ENCODE measurements around the gene GALT.

The GALT gene

DNA sequence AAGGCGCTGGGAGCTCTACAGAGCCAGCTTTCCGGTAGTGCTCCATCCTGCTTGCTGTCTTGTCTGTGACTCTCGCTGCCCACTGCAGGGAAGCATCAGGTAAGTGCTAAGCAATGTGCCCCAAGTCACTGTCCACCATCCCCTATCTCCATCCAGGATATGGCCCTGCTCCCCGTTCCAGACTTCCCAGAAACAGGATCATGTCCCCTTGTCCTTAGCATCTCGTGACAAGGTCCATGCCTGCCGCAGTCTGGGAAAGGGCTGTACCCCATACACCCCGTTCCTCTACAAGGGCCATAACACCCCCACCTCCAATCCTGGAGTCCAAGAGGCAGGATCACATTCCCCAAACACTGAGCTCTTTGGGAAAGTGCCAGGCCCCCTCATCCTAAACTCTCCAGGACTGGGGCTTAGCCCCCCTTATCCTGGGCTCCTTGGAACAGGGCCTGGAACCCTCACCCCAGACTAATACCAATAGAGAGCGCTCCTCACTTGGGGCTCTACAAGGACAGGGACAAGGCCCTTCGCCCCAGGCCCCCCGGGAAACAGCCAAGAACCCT lies 35.1 kb upstream of the GALT start:
- H3K9ac ChIP-seq (ENCODE audit: low read depth in 1 of 2, low read length in 2 of 2) = peak overlapping the region; percentile 97 to 98
- peaks cover 8 to 28% of the 10 kb centered on the region in 2 donors for H3K36me3 ChIP-seq (ENCODE audit: control insufficient read depth in 1 of 2, insufficient read depth in 2 of 2, low read length in 2 of 2)
- no peaks in the 10 kb centered on the region for H3K27me3 ChIP-seq (ENCODE audit: control insufficient read depth in 1 of 2, insufficient read depth in 2 of 2, low read length in 2 of 2)
- no peak overlapping the region for H3K27ac ChIP-seq (ENCODE audit: low read depth, low read length)
- H3K4me3 ChIP-seq (ENCODE audit: low read depth in 1 of 2, low read length in 2 of 2) = peak overlapping the region; percentile 87 to 96
- H3K9me3 ChIP-seq (ENCODE audit: control insufficient read depth in 1 of 2, low read length in 2 of 2) = no peaks in the 10 kb centered on the region
- H3K4me1 ChIP-seq (ENCODE audit: control insufficient read depth in 1 of 2, insufficient read depth in 2 of 2, low read length in 2 of 2) = peaks cover 33 to 36% of the 10 kb centered on the region in 2 donors

DNA sequence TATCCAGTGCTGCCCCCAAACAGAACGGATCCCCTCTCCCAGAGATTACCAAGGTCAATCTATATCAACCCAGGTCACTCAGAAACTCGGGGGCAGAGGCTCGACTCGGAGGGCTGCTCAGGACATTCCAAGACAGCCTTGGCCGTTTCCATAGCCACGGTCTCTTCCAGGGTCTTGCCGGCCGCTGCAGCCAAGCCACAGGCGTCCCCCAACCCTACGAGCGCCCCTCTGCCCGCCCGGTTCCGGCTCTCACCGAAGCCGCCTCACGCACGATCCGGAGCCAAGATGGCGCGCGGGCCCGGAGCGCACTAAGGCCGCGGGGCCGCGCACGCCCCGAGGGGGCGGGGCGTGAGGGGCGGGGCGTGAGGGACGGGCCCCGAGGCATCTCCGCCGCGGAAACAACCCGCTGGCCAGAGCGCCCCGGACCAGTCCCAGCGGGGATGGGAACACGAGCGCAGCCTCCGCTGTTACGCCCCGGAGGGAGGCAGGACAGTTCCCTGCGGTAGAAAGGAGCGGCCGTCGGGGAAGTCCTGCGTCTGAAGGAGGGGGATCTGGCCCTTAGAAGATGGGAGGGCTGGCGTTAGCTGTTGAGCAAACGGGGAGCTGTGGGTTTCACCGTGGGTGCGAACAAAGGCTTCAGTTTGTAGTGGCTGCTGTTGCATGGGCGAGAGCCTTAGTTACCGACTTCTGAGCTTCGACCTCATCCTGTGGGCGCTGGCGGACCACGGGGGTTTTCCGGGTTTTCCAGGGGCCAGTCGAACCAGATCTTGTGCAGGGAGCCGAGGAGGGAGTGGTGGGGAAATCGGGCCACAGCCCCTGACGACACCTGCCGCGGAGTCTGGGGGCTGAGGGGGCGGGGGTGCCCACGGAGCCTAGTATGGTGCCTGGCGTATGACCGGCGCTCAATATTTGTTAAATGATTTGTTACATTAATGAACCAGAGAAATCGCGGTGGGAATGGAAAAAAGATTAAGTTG lies 34.4 kb upstream of the GALT start, which contains the start of gene RPP25L:
RPP25L (minus strand) TSS at position 287 of the 977 bp plus-strand sequence. CDS start 801 bp downstream, outside the sequence.
- H3K27ac ChIP-seq (ENCODE audit: low read depth, low read length) = no peak within 1 kb of the TSS
- H3K4me3 ChIP-seq (ENCODE audit: low read depth in 1 of 2, low read length in 2 of 2) = peak within 1 kb of the TSS; percentile 87 to 96
- H3K36me3 ChIP-seq (ENCODE audit: control insufficient read depth in 1 of 2, insufficient read depth in 2 of 2, low read length in 2 of 2) = peaks cover 13 to 35% of the 10 kb centered on the region in 2 donors
- no peaks in the 10 kb centered on the region for H3K27me3 ChIP-seq (ENCODE audit: control insufficient read depth in 1 of 2, insufficient read depth in 2 of 2, low read length in 2 of 2)
- peaks cover 30% of the 10 kb centered on the region in 2 donors for H3K4me1 ChIP-seq (ENCODE audit: control insufficient read depth in 1 of 2, insufficient read depth in 2 of 2, low read length in 2 of 2)
- H3K9me3 ChIP-seq (ENCODE audit: control insufficient read depth in 1 of 2, low read length in 2 of 2) = no peaks in the 10 kb centered on the region
- peak within 1 kb of the TSS; percentile 97 to 98 for H3K9ac ChIP-seq (ENCODE audit: low read depth in 1 of 2, low read length in 2 of 2)

DNA sequence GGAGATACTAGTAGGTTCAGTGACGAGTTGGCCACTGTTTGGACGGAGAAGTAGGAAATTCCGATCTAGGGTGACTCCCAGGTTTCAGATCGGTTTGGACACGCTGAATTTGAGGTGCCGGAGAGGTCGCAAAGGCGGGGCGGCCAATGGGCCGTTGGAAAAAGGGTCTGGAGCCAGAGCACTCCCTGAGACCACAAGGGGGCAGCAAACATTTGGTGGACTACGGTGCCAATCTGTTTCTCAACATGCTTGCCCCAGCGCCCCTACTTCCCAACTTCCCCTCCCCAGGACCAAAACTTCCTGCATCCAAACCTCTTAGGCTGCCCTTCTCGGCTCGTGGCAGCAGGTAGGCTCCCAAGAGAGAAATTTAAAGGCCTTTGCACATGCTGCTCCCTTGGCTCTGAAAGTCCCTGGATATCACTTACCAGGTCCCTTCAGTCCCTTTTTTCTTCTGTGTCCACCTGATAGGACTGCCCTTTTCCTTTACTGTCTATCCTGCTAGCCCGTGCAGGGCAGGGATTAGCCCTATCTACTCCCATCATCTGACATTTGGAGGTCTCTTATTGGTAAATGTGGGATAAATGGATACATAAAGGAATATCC lies 33.6 kb upstream of the GALT start:
- H3K36me3 ChIP-seq (ENCODE audit: control insufficient read depth in 1 of 2, insufficient read depth in 2 of 2, low read length in 2 of 2) = peaks cover 20 to 43% of the 10 kb centered on the region in 2 donors
- H3K4me1 ChIP-seq (ENCODE audit: control insufficient read depth in 1 of 2, insufficient read depth in 2 of 2, low read length in 2 of 2) = peaks cover 25 to 27% of the 10 kb centered on the region in 2 donors
- no peaks in the 10 kb centered on the region for H3K9me3 ChIP-seq (ENCODE audit: control insufficient read depth in 1 of 2, low read length in 2 of 2)
- H3K27ac ChIP-seq (ENCODE audit: low read depth, low read length) = no peak overlapping the region
- peak overlapping the region; percentile 87 to 96 for H3K4me3 ChIP-seq (ENCODE audit: low read depth in 1 of 2, low read length in 2 of 2)
- peak overlapping the region; percentile 97 to 98 for H3K9ac ChIP-seq (ENCODE audit: low read depth in 1 of 2, low read length in 2 of 2)
- H3K27me3 ChIP-seq (ENCODE audit: control insufficient read depth in 1 of 2, insufficient read depth in 2 of 2, low read length in 2 of 2) = no peaks in the 10 kb centered on the region

DNA sequence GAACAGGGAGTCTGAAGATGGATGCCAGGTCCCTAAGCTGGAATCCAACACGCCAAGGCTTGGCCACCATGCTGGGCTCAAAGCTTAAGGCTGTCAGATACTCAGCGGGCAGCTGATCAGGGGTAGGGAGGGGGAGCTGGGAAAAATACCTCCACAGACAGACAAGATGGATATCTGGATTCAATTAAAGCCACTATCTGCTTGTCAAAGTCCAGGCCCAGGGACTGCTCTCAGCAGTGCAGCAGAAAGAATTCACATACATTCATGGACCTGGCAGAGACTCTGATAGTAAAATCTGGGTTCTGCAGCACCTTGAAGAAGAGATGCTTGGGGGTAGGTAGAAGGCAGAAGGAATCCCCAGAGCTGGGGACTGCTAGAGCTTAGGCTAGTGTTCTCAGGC lies 31.3 kb upstream of the GALT start:
- Histone ChIP-seq H3K36me3 (ENCODE audit: control insufficient read depth in 1 of 2, insufficient read depth in 2 of 2, low read length in 2 of 2) (peaks cover 24 to 50% of the 10 kb centered on the region in 2 donors), H3K9me3 (ENCODE audit: control insufficient read depth in 1 of 2, low read length in 2 of 2) (no peaks in the 10 kb centered on the region), H3K27me3 (ENCODE audit: control insufficient read depth in 1 of 2, insufficient read depth in 2 of 2, low read length in 2 of 2) (no peaks in the 10 kb centered on the region), H3K9ac (ENCODE audit: low read depth in 1 of 2, low read length in 2 of 2) (no peak overlapping the region), H3K4me1 (ENCODE audit: control insufficient read depth in 1 of 2, insufficient read depth in 2 of 2, low read length in 2 of 2) (peaks cover 32 to 34% of the 10 kb centered on the region in 2 donors), H3K4me3 (ENCODE audit: low read depth in 1 of 2, low read length in 2 of 2) (no peak overlapping the region), H3K27ac (ENCODE audit: low read depth, low read length) (no peak overlapping the region)

DNA sequence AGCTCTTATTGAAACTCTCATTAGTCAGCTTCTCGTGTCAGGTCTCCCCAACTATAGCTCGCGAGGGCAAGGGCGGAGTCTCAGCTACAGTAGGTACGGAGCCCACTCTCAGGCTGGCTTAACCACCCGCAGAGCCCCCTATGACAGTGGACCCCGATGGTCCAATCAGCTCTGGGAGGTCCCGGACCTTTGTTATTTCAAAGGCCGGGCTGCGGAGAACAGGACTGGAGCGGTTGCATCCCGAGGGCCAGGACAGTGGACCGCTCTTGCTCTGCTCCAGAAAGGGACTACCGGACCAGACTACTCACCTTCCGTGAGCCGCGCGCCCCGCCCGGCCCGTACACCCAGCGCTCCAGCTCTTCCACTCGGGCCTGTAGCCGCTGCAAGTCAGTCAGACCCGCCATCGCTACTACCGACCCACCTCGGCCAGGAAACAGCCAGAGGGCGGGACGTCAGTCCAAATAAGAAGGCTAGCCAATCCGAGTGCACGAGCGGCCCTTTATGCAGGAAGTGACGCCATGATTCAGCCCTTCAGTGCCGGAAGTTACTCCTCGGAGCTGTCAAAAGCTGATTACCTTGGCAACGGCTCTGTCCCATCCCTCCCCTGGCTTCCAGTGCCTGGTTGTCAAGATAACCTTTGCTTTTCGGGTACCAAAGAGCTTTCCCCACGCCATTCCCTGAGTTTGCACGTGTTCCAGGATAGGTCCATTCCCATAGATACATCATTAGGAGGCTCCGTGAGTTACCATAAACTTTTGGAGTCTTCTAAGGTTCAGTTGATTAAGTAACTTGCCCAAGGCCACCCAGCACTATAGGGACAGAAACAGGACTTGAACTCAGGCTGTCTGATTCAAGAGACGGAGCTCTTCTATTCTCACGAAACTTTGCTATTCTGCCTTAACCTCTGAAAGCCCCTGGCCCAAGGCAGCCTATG lies 26.1 kb upstream of the GALT start, which contains the start of gene DCTN3:
DCTN3 (minus strand) TSS at position 435 of the 934 bp plus-strand sequence; CDS start at position 404, 31 bp downstream.
- Histone ChIP-seq H3K9me3 (ENCODE audit: control insufficient read depth in 1 of 2, low read length in 2 of 2) (no peaks in the 10 kb centered on the region), H3K27ac (ENCODE audit: low read depth, low read length) (no peak within 1 kb of the TSS), H3K36me3 (ENCODE audit: control insufficient read depth in 1 of 2, insufficient read depth in 2 of 2, low read length in 2 of 2) (peaks cover 17 to 30% of the 10 kb centered on the region in 2 donors), H3K4me3 (ENCODE audit: low read depth in 1 of 2, low read length in 2 of 2) (peak within 1 kb of the TSS; percentile 86 to 89), H3K4me1 (ENCODE audit: control insufficient read depth in 1 of 2, insufficient read depth in 2 of 2, low read length in 2 of 2) (peaks cover 13 to 14% of the 10 kb centered on the region in 2 donors), H3K9ac (ENCODE audit: low read depth in 1 of 2, low read length in 2 of 2) (peak within 1 kb of the TSS; percentile 58 to 77), H3K27me3 (ENCODE audit: control insufficient read depth in 1 of 2, insufficient read depth in 2 of 2, low read length in 2 of 2) (peaks cover 34 to 37% of the 10 kb centered on the region in 2 donors)

DNA sequence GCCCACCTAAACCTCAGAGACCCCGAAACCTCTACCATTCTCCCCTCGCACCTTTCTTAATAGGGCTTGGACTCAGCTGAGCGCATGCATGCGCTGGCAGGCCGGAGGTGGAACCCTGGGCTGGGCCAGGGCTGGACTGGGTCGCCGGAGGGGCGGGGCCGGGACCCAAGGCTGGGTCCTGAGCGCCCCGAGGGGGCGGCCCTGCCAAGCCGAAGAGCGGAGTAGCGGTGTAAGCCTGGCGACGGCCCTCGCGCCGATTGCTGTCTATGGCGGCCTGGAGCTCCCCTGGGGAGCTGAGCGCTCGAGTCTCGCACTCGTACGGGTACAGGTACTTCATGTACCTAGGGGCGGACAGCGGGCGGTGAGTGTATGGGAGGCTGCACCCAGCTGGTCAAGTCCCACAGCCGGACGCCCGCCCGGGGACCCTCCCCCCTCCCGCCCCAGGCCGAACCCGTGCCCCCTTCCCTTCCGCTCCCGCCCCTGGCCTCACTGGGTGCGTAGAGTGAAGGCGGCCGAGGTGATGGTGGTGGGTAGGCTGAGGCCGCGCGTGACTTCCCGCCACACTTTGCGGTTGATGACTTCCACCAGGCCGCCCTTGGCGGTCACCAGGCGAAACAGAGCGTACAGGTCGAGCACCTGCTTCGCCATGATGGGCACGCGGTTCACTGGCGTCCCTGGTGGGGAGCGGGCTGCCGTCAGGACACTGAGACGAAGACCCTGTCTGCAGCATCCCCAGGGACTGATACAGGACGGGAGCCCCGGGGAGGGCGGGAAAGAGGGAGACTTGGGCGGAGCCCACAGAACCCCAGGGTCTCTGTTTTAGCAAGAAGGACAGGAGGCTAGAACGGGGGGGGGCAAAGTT lies 22.9 kb upstream of the GALT start:
- H3K9me3 ChIP-seq (ENCODE audit: control insufficient read depth in 1 of 2, low read length in 2 of 2) = no peaks in the 10 kb centered on the region
- no peak overlapping the region for H3K27ac ChIP-seq (ENCODE audit: low read depth, low read length)
- H3K36me3 ChIP-seq (ENCODE audit: control insufficient read depth in 1 of 2, insufficient read depth in 2 of 2, low read length in 2 of 2) = no peaks in the 10 kb centered on the region
- peaks cover 18 to 19% of the 10 kb centered on the region in 2 donors for H3K4me1 ChIP-seq (ENCODE audit: control insufficient read depth in 1 of 2, insufficient read depth in 2 of 2, low read length in 2 of 2)
- H3K9ac ChIP-seq (ENCODE audit: low read depth in 1 of 2, low read length in 2 of 2) = no peak overlapping the region
- peaks cover 64 to 69% of the 10 kb centered on the region in 2 donors for H3K27me3 ChIP-seq (ENCODE audit: control insufficient read depth in 1 of 2, insufficient read depth in 2 of 2, low read length in 2 of 2)
- H3K4me3 ChIP-seq (ENCODE audit: low read depth in 1 of 2, low read length in 2 of 2) = no peak overlapping the region

DNA sequence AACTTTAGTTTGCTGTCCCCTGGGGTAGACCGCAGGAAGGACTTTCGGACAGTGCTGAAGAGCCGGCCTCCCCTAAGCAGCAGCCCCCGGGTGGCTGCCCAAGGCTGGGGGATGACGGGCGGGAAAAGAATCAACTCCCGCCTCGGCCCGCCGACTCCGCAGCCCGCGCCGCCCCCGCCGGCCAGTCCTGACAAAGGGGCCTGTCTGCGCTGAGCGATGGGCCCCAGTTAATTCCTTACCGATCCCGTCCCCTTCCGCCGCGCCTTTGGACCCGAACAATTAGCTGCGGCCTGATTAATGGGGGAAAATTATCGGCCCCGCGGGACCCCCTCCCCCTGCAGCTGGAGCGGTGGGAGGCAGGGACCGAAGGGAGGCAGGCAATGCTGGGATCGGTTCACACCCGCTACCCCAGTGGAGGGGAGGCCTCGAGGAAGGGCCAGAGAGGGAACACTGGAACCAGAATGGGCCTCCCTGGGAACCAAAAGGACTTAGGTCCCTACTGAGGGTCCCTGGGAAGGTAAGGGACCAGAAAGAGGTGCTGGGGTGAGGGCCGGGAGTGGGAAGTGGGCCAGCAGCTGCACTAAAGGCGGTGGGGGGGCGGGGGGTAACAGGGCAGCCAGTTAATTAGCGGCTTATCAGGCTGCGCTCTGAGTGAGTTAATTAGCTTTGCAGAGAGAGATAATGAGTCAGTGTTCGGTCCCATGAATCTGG lies 21.8 kb upstream of the GALT start:
- H3K9me3 ChIP-seq (ENCODE audit: control insufficient read depth in 1 of 2, low read length in 2 of 2) = no peaks in the 10 kb centered on the region
- peaks cover 71 to 75% of the 10 kb centered on the region in 2 donors for H3K27me3 ChIP-seq (ENCODE audit: control insufficient read depth in 1 of 2, insufficient read depth in 2 of 2, low read length in 2 of 2)
- no peak overlapping the region for H3K4me3 ChIP-seq (ENCODE audit: low read depth in 1 of 2, low read length in 2 of 2)
- H3K4me1 ChIP-seq (ENCODE audit: control insufficient read depth in 1 of 2, insufficient read depth in 2 of 2, low read length in 2 of 2) = peaks cover 14 to 18% of the 10 kb centered on the region in 2 donors
- no peak overlapping the region for H3K27ac ChIP-seq (ENCODE audit: low read depth, low read length)
- no peak overlapping the region for H3K9ac ChIP-seq (ENCODE audit: low read depth in 1 of 2, low read length in 2 of 2)
- no peaks in the 10 kb centered on the region for H3K36me3 ChIP-seq (ENCODE audit: control insufficient read depth in 1 of 2, insufficient read depth in 2 of 2, low read length in 2 of 2)

DNA sequence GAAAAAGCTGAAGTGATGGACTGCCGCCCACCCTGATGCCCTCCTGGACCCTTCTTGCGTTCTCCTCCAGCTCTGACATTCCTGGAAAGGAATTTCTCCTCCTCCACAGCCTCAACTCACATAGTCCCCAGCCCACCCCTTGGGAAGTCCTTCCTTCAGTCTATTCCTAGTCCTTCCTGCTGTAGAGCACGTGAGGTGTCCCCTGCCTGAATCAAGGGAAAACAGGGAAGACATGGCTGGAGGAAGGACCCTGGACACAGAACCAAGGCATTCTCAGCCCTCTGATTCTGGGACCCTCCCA lies 21.3 kb upstream of the GALT start:
- Histone ChIP-seq H3K4me1 (ENCODE audit: control insufficient read depth in 1 of 2, insufficient read depth in 2 of 2, low read length in 2 of 2) (peaks cover 12 to 18% of the 10 kb centered on the region in 2 donors), H3K9ac (ENCODE audit: low read depth in 1 of 2, low read length in 2 of 2) (no peak overlapping the region), H3K27ac (ENCODE audit: low read depth, low read length) (no peak overlapping the region), H3K27me3 (ENCODE audit: control insufficient read depth in 1 of 2, insufficient read depth in 2 of 2, low read length in 2 of 2) (peaks cover 71 to 75% of the 10 kb centered on the region in 2 donors), H3K9me3 (ENCODE audit: control insufficient read depth in 1 of 2, low read length in 2 of 2) (no peaks in the 10 kb centered on the region), H3K4me3 (ENCODE audit: low read depth in 1 of 2, low read length in 2 of 2) (no peak overlapping the region), H3K36me3 (ENCODE audit: control insufficient read depth in 1 of 2, insufficient read depth in 2 of 2, low read length in 2 of 2) (no peaks in the 10 kb centered on the region)
